Heart right ventricle (tissue), 16 donors: Measurements from ENCODE around the gene CLK2. TPM values are rescaled to one million over a fixed set of nuclear protein-coding genes. Genes with fewer than 3 reads are reported as not detected.

Source experiments
- ATAC-seq, 8 donors: fragments of 200-7000 bp; cut with Tn5 transposase; one replicate each; pipeline ENCODE4 v1.9.1; 2020; ENCODE audit warnings: mild to moderate bottlenecking in 8 of 8, moderate library complexity in 8 of 8, moderate number of reproducible peaks in 1 of 8
- DNase-seq, 2 donors: peaks; one replicate each; pipeline ENCODE4 v3.0.0-alpha.2; 2020
- H3K27ac ChIP-seq, 10 donors: fragments of 200-600 bp; sonication (generic) in 2 of 10; one replicate each; pipeline versions ENCODE4 v1.5.0 to v1.8.0; 2020 to 2022; ENCODE audit warnings: mild to moderate bottlenecking in 3 of 10
- H3K27me3 ChIP-seq, 7 donors: fragments of 200-600 bp; one replicate each; pipeline ENCODE4 v1.8.0; 2021 to 2022; ENCODE audit warnings: mild to moderate bottlenecking in 2 of 7
- H3K36me3 ChIP-seq, 9 donors: fragments of 200-600 bp; sonication (generic) in 1 of 9; one replicate each; pipeline versions ENCODE4 v1.5.0 to v1.8.0; 2020 to 2022; ENCODE audit warnings: mild to moderate bottlenecking in 2 of 9
- H3K4me1 ChIP-seq, 9 donors: fragments of 200-600 bp; sonication (generic) in 1 of 9; one replicate each; pipeline versions ENCODE4 v1.5.0 to v1.8.0; 2020 to 2022; ENCODE audit warnings: mild to moderate bottlenecking in 4 of 9
- H3K4me3 ChIP-seq, 10 donors: fragments of 200-600 bp; sonication (generic) in 2 of 10; one replicate each; pipeline versions ENCODE4 v1.5.0 to v1.8.0; 2020 to 2022; ENCODE audit warnings: mild to moderate bottlenecking in 7 of 10, moderate library complexity in 2 of 10
- H3K9me3 ChIP-seq, 11 donors: fragments of 200-600 bp in 10 of 11; sonication (generic) in 2 of 11; one replicate each; pipeline versions ENCODE4 v1.5.0 to v1.8.0; 2013 to 2022; ENCODE audit warnings: mild to moderate bottlenecking in 2 of 11, control low read depth in 1 of 11, moderate library complexity in 1 of 11
- WGBS, 2 donors: extraction: QIAGEN DNeasy Blood & Tissue Kit; methylation state at CpG; one replicate each; pipeline ENCODE4 v1.1.7; 2013; ENCODE audit warnings: inconsistent platforms in 1 of 2; 5-methylcytosine and 5-hydroxymethylcytosine counted together
- intact Hi-C, 10 donors: fragments of 100-400 bp; cut with DNase I; formaldehyde crosslinking; loops; one replicate each; pipeline versions ENCODE4 v1.11.1 to v1.14.2; 2022
- polyA plus RNA-seq, 2 donors: library from polyadenylated mRNA; stranded (reverse); fragments of 200-250 nt; gene quantifications; one replicate each; pipeline ENCODE4 v1.2.3, GENCODE V29; 2013
- total RNA-seq, 10 donors: library from RNA; stranded (reverse); fragmentation: NEBNext Ultra II Directional in 3 of 10; extraction: Animal tissue kit (Norgen Biotek cat#: 25700) in 3 of 10; gene quantifications; one replicate each; pipeline versions ENCODE4 v1.2.1 to v1.2.4, GENCODE V29; 2021 to 2023
- TF ChIP-seq, protein P1 (sequence below), 9 donors: fragments of 200-600 bp; sonication (generic) in 2 of 9; IDR thresholded peaks; one replicate each; pipeline versions ENCODE4 v1.5.0 to v1.8.0; 2021 to 2022; ENCODE audit warnings: antibody characterized with exemption in 9 of 9, mild to moderate bottlenecking in 5 of 9, moderate library complexity in 1 of 9
- donor health status: Arrhythmogenic right ventricular cardiomyopathy.
- donor health status: ischemic (EF 13 %, LVEDD 7.1; RV severe dilation, severe dysfunction).
- donor health status: healthy with polysubstance abuse.
- donor health status: DM: no; HTN: yes; CAD: no.
- donor health status: DM: no; HTN: no; CAD: no.
- donor health status: ischemic (EF 25% LVEDD 6.9; RV normal size, moderate dysfunction).
- donor health status: ischemic (EF 25% LVEDD 5.7; RV mildly dilated, moderate dysfunction).
- donor health status: healthy.
- donor health status: DM: yes; HTN: yes; CAD: no.
- donor health status: Ischemic cardiomyopathy.
- donor health status: ischemic (EF 35%, LVEDD 5.7; RV mildly dilated, moderate dysfunction).
- donor health status: nonischemic (EF 11% LVEDD 7.7; RV severe dilation, severe dysfunction).
- donor health status: DM: yes; HTN: yes; CAD: no.
- donor health status: PGD.
- donor health status: ischemic (EF 29% LVEDD 5.4; RV normal size, mild dysfunction).
- donor health status: nonischemic (EF 23%, LVEDD 6.1; RV moderate dilation, normal function).

CLK2 gene
- total and polyA plus RNA-seq, 12 donors, result 12.5 to 47.1 (median 18.0) TPM

DNA sequence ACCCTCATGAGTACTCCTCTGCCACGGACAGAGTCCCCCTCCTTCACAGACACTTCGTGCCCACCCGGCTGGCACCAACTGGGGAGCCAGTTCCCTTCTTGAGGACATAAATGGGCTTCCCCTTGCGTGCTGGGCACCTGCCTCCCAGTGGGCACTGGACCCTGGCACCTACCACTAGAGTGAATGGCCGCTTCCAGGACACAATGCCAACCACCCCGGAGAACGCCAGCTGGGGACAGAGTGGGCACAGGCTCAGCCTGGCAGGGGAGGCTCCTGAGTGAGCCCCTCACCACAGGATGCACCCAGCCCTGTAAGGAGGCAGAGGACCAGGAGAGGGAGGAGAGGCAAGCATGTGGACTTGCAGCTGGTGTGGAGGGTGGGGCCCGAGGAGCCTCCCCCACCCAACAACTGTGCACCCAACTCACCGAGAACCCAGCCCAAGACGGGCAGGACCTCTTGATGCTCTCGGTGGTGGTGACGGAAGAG, 19.0 kb downstream of the CLK2 start:
- 46 to 48% methylated on average over 12 of the region's 12 CpGs for WGBS, 2 donors
- Histone ChIP-seq H3K27ac (peak overlapping the region in 9 of 10 donors; percentile 22 to 100 (median 97)), H3K36me3 (peaks cover 0 to 32% (median 12%) of the 10 kb centered on the region in 9 donors), H3K27me3 (no peaks in the 10 kb centered on the region), H3K4me1 (peaks cover 12 to 44% (median 35%) of the 10 kb centered on the region in 9 donors), H3K9me3 (no peaks in the 10 kb centered on the region), H3K4me3 (peak overlapping the region; percentile 64 to 99 (median 92))
- TF ChIP-seq, protein P1, sequence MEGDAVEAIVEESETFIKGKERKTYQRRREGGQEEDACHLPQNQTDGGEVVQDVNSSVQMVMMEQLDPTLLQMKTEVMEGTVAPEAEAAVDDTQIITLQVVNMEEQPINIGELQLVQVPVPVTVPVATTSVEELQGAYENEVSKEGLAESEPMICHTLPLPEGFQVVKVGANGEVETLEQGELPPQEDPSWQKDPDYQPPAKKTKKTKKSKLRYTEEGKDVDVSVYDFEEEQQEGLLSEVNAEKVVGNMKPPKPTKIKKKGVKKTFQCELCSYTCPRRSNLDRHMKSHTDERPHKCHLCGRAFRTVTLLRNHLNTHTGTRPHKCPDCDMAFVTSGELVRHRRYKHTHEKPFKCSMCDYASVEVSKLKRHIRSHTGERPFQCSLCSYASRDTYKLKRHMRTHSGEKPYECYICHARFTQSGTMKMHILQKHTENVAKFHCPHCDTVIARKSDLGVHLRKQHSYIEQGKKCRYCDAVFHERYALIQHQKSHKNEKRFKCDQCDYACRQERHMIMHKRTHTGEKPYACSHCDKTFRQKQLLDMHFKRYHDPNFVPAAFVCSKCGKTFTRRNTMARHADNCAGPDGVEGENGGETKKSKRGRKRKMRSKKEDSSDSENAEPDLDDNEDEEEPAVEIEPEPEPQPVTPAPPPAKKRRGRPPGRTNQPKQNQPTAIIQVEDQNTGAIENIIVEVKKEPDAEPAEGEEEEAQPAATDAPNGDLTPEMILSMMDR (IDR thresholded peaks at IDR 0.05), result no peak
- ATAC-seq (peak in 1 of 8 donors; percentile 1), DNase-seq (no peak)
- intact Hi-C loops, result loop anchor here in 7 of 10 donors (2.0 to 10.0 kb wide), 5 partner anchors 68 to 341 kb away; partner anchors contain the start of gene RUSC1 (in 5 of the 7)

DNA sequence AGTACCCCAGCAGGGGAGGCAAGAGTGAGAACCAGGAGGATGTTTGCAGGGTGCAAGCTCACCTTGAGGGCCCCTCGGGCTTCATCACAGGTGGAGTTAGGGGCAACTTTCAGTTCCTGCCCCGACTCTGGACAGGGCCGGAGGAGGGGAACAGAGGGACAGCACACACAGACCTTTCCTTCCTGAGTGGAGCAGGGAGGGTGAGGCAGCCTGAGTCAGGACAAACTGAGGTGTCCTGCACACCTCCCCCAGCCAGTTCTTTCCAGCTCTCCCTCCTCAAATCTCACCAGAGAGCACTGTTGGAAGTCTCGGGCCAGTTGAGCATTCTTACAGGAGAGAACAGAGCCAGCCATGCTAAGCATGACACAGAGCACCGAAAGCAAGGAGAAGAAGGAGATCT, 19.5 kb downstream of the CLK2 start:
- TF ChIP-seq, protein P1 (IDR thresholded peaks at IDR 0.05), result no peak
- WGBS, 2 donors, result 67 to 75% methylated on average over 5 of the region's 5 CpGs
- ATAC-seq (no peak), DNase-seq (no peak)
- Histone ChIP-seq H3K4me3 (peak overlapping the region in 7 of 10 donors; percentile 78 to 99 (median 93)), H3K9me3 (no peaks in the 10 kb centered on the region), H3K36me3 (peaks cover 0 to 32% (median 11%) of the 10 kb centered on the region in 9 donors), H3K27ac (peak overlapping the region in 7 of 10 donors; percentile 22 to 100 (median 97)), H3K27me3 (no peaks in the 10 kb centered on the region), H3K4me1 (peaks cover 12 to 44% (median 35%) of the 10 kb centered on the region in 9 donors)
- intact Hi-C loops, result loop anchor here in 7 of 10 donors (2.0 to 10.0 kb wide), 5 partner anchors 69 to 341 kb away; partner anchors contain the start of gene RUSC1 (in 5 of the 7)

DNA sequence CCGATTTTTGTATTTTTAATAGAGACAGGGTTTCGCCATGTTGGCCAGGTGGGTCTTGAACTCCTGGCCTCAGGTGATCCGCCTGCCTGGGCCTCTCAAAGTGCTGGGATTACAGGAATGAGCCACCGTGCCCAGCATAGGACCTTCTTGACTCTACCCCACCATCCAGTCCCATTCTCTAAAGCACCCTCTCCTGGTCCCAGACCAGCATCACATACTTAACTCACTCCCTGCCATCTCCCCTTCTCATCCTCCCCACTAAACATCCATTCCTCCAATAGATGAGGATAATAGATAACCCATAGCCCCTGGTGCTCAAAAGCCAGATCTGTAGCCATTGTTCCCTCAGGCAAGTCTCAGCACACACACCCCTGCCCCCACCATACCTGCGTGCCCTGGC, 20.1 kb downstream of the CLK2 start:
- Histone ChIP-seq H3K36me3 (peaks cover 0 to 32% (median 6%) of the 10 kb centered on the region in 9 donors), H3K4me3 (peak overlapping the region in 1 of 10 donors; percentile 80), H3K4me1 (peaks cover 12 to 44% (median 35%) of the 10 kb centered on the region in 9 donors), H3K27me3 (no peaks in the 10 kb centered on the region), H3K27ac (peak overlapping the region in 1 of 10 donors; percentile 100), H3K9me3 (no peaks in the 10 kb centered on the region)
- DNase-seq (no peak), ATAC-seq (no peak)
- TF ChIP-seq, protein P1 (IDR thresholded peaks at IDR 0.05), result no peak
- intact Hi-C loops, result loop anchor here in 6 of 10 donors (5.0 to 10.0 kb wide), 4 partner anchors 69 to 342 kb away; partner anchors contain the start of gene RUSC1 (in 5 of the 6)
- 83 to 86% methylated on average over 5 of the region's 5 CpGs for WGBS, 2 donors

DNA sequence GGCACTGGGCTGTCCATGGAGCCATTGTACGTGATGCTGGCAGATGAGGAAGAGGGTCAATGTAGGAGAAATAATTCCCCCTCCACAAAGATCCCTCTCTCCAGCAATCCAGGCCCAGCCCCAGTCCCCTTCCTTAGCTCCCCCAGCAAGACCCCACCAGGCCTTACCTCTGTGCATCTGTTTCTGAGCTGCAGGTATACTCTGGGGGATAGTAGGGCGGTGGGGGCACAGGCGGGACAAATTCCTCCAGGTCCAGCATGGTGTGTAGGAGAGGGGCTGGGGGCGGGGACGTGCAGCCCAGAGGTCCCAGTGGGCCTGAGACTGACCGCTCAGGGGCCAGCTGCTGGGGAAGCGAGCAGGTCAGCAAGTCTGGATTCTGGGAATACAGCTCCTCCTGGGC, 21.7 kb downstream of the CLK2 start:
- H3K36me3 ChIP-seq, result peaks cover 0 to 28% (median 4%) of the 10 kb centered on the region in 9 donors
- no peaks in the 10 kb centered on the region for H3K27me3 ChIP-seq
- peak overlapping the region in 2 of 10 donors; percentile 33 to 60 for H3K27ac ChIP-seq
- H3K4me1 ChIP-seq, result peaks cover 12 to 43% (median 35%) of the 10 kb centered on the region in 9 donors
- ATAC-seq, result no peak
- WGBS, 2 donors, result 75 to 85% methylated on average over 7 of the region's 7 CpGs
- H3K4me3 ChIP-seq, result no peak overlapping the region
- TF ChIP-seq, protein P1 (IDR thresholded peaks at IDR 0.05), result no peak
- no peaks in the 10 kb centered on the region for H3K9me3 ChIP-seq
- intact Hi-C loops, result loop anchor here in 8 of 10 donors (2.0 to 10.0 kb wide), 7 partner anchors 71 to 343 kb away; partner anchors contain the start of gene RUSC1 (in 5 of the 8)
- no peak for DNase-seq
